Esophagus squamous epithelium (tissue), 4 donors: Measurements from ENCODE around the gene ZP2.
"Not testable (repeated sequence)": the region's sequence is repeated elsewhere in the genome, so short reads cannot be mapped to it uniquely, and the experiment has no call there.

Experiments
- CTCF ChIP-seq, 6 experiments: fragments of 450-650 bp in 4 of 6; fragments of 200-600 bp in 2 of 6; sonication (generic) in 2 of 6; IDR thresholded peaks; one replicate each; pipeline ENCODE4 v1.5.1; 2016 to 2019; ENCODE audit warnings: antibody characterized with exemption in 6 of 6, mild to moderate bottlenecking in 4 of 6, moderate library complexity in 4 of 6
- POLR2A ChIP-seq, 4 donors: fragments of 450-650 bp; IDR thresholded peaks; one replicate each; pipeline ENCODE4 v1.6.1; 2017; ENCODE audit warnings: antibody characterized with exemption in 4 of 4, mild to moderate bottlenecking in 4 of 4, moderate library complexity in 3 of 4

DNA sequence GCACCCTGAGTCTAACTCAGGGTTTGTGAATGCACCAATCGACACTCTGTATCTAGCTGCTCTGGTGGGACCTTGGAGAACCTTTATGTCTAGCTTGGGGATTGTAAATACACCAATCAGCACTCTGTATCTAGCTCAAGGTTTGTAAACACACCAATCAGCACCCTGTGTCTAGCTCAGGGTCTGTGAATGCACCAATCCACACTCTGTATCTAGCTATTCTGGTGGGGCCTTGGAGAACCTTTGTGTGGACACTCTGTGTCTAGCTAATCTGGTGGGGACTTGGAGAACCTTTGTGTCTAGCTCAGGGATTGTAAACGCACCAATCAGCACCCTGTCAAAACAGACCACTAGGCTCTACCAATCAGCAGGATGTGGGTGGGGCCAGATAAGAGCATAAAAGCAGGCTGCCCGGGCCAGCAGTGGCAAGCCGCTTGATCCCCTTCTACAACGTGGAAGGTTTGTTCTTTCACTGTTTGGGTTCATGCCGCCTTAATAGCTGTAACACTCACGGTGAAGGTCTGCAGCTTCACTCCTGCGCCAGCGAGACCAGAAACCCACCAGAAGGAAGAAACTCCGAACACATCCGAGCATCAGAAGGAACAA, 58.1 kb downstream of the ZP2 start:
- not testable (repeated sequence) for TF ChIP-seq CTCF, POLR2A (IDR thresholded peaks at IDR 0.05)
